AG04450 (cell line): ENCODE measurements around the gene ITGB4. TPM values are rescaled to one million over a fixed set of nuclear protein-coding genes. Genes with fewer than 3 reads are reported as not detected.
"Not testable (repeated sequence)": the region's sequence is repeated elsewhere in the genome, so short reads cannot be mapped to it uniquely, and the experiment has no call there.

ENCODE experiments used
- CTCF ChIA-PET: fragments of 300-600, 350-600 bp; formaldehyde crosslinking; extraction: SDS; loops from one replicate; lab custom pipeline; 2022; ENCODE audit warnings: antibody characterized with exemption, inconsistent platforms; lab: Charles Lee
- POLR2A ChIA-PET: fragments of 350-600 bp; formaldehyde crosslinking; extraction: SDS; loops from one replicate; lab custom pipeline; 2021; ENCODE audit warnings: antibody characterized with exemption, inconsistent platforms; lab: Yijun Ruan, JAX
- DNase-seq: peaks from one replicate; pipeline ENCODE4 v3.0.0-alpha.2; 2011; ENCODE audit warnings: low read depth, low spot score
- H3K27ac ChIP-seq: one replicate; pipeline ENCODE4 v1.5.1; 2012; ENCODE audit warnings: low read depth, low read length, control low read depth
- H3K27me3 ChIP-seq: one replicate; pipeline ENCODE4 v1.6.0; 2012; ENCODE audit warnings: low read length; ENCODE audit not compliant: control insufficient read depth, insufficient read depth
- H3K4me3 ChIP-seq: 2 replicates; pipeline ENCODE4 v1.5.1; 2011; ENCODE audit warnings: mild to moderate bottlenecking, low read depth, low read length, control low read depth
- H3K9me3 ChIP-seq: 2 replicates; pipeline ENCODE4 v1.5.1; 2012; ENCODE audit warnings: low read length; ENCODE audit not compliant: control insufficient read depth, insufficient read depth
- polyA plus RNA-seq: library from polyadenylated mRNA; depleted of rRNA; stranded (reverse); fragments of >200 nt; gene quantifications from 2 replicates; pipeline ENCODE4 v1.2.3, GENCODE V29; 2011
- TF ChIP-seq, protein P1 (sequence below): IDR thresholded peaks from 2 replicates; pipeline ENCODE4 v1.5.1; 2011; ENCODE audit warnings: low read depth, low read length, control low read depth, inconsistent platforms

Gene ITGB4
- polyA plus RNA-seq, 1 experiment = 0.31 TPM

DNA sequence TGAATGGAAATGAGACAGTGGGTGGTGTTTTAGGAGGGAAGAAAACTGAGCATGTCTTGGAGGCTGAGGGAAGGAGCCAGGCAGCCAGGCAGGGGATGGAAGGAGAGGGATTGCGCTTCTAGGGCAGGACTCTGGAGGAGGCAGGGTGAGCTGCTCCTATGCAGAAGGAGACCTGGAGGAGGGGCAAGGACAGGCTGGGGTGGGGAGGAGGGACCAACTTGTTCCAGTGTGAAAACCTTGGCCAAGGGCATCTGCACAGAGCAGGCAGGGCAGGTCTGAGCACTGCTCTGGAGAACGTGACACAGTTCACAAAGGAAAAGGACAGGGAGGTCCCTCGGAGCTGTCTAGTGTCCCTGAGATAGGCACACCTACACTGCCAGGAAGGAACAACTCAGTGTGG is 38.2 kb downstream of the ITGB4 start:
- no peak for DNase-seq
- TF ChIP-seq, protein P1, sequence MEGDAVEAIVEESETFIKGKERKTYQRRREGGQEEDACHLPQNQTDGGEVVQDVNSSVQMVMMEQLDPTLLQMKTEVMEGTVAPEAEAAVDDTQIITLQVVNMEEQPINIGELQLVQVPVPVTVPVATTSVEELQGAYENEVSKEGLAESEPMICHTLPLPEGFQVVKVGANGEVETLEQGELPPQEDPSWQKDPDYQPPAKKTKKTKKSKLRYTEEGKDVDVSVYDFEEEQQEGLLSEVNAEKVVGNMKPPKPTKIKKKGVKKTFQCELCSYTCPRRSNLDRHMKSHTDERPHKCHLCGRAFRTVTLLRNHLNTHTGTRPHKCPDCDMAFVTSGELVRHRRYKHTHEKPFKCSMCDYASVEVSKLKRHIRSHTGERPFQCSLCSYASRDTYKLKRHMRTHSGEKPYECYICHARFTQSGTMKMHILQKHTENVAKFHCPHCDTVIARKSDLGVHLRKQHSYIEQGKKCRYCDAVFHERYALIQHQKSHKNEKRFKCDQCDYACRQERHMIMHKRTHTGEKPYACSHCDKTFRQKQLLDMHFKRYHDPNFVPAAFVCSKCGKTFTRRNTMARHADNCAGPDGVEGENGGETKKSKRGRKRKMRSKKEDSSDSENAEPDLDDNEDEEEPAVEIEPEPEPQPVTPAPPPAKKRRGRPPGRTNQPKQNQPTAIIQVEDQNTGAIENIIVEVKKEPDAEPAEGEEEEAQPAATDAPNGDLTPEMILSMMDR = no peak

DNA sequence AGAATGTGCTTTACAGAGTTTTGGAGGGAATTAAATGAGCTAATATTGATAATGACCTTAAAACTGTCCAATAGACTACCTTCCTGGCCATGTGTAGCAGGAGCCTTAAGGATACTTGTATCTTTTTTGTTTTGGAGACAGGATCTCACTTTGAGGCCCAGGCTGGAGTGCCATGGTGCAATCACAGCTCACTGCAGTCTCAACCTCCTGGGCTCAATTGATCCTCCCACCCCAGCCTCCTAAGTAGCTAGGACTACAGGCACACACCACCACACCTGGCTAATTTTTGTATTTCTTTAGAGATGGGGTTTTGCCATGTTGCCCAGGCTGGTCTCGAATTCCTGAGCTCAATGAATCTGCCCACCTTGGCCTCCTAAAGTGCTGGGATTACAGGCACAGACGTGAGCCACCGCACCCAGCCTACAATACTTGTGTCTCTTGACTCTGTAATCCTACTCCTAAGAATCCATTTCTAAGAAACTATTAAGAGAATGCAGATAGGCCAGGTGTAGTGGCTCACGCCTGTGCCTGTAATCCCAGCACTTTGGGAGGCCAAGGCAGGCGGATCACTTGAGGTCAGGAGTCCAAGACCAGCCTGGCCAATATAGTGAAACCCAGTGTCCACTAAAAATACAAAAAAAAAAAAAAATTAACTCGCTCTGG is 38.9 kb downstream of the ITGB4 start:
- H3K27ac ChIP-seq, H3K27me3 ChIP-seq, DNase-seq, H3K9me3 ChIP-seq, H3K4me3 ChIP-seq: not testable (repeated sequence)
- ChIA-PET POLR2A (interaction anchor here (1.2 kb wide), 1 partner anchor 20 kb away, joined by 3 read pairs; no protein-coding TSS in a partner anchor), CTCF (interaction anchor here (0.7 to 2.5 kb wide), 3 partner anchors 12 to 127 kb away, joined by 5 read pairs; partner anchors contain the start of gene SMIM5)

More for the DNA sequence above, 38.2 kb downstream of the ITGB4 start:
- POLR2A ChIA-PET = interaction anchor here (1.2 kb wide), 1 partner anchor 21 kb away, joined by 3 read pairs; no protein-coding TSS in a partner anchor
- Histone ChIP-seq H3K4me3 (no peak overlapping the region), H3K9me3 (no peaks in the 10 kb centered on the region), H3K27ac (no peak overlapping the region), H3K27me3 (no peaks in the 10 kb centered on the region)
- CTCF ChIA-PET = interaction anchor here (0.7 to 1.7 kb wide), 3 partner anchors 11 to 126 kb away, joined by 3 to 5 read pairs (median 5); partner anchors contain the start of gene SMIM5

DNA sequence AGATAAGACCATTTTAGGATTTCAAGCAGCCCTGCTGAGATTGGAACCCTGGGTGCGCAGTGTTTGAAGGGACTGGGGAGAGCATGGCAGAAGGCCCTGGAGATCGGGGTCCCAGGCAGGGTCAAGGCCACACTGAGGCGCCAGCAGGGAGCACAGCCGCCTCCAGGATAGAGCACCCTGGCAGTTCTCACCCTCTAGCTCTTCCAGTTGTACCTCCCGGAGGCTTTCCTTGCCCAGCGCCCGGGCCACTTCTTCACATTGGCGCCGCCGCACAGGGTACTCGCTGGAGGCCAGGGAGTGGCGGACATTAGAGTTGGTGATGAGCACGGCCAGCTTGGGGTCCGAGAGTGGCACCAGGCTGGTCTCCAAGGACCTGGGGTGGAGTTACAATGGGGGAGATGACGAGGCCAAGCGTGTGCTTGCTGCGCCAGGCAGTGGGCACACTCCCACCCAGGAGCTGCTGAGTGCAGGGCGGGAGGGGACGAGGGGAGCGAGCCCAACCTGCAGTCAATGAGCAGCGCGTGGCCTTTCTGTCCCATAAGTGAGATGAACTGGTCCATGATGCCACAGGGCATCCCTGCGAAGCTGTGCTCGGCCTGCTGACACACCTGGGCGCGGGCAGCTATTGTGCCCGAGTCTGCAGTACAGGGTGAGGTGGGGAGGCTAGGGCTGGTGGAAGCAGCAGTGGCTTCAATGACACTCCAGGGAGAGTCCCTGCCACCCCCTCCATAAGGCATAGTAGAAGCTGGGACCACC is 41.4 kb downstream of the ITGB4 start:
- TF ChIP-seq, protein P1 = no peak
- Histone ChIP-seq H3K27me3 (no peaks in the 10 kb centered on the region), H3K9me3 (no peaks in the 10 kb centered on the region; the same call in 1 of the 2 replicates), H3K4me3 (no peak overlapping the region), H3K27ac (no peak overlapping the region)
- ChIA-PET CTCF (interaction anchor here (0.7 to 4.8 kb wide), 7 partner anchors 9 to 130 kb away, joined by 3 to 38 read pairs (median 4); partner anchors contain the start of gene SMIM5), POLR2A (interaction anchor here (1.2 to 4.8 kb wide), 2 partner anchors 9 to 17 kb away, joined by 10 to 53 read pairs; a partner anchor contains a TSS)
- DNase-seq = no peak

DNA sequence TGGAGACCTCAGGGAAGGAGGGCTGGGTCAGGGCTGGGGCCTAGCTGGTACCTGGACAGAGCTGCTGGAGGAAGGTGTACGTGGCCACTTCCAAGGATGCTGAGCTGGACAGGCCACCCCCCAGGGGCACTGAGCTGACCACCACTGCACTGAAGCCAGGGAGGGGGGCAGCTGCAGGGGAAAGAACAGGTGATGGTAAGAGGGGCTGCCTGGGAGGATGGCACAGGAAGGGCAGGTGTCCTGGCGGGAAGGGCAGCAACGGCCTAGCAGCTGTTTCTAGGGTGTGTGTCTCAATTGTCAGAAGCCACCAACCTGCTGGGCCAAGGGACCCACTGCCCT is 42.0 kb downstream of the ITGB4 start:
- Histone ChIP-seq H3K27me3 (no peaks in the 10 kb centered on the region), H3K9me3 (no peaks in the 10 kb centered on the region; the same call in 1 of the 2 replicates), H3K4me3 (no peak overlapping the region), H3K27ac (no peak overlapping the region)
- POLR2A ChIA-PET = interaction anchor here (4.8 kb wide), 1 partner anchor 17 kb away, joined by 53 read pairs; a partner anchor contains a TSS
- TF ChIP-seq, protein P1 = no peak
- CTCF ChIA-PET = interaction anchor here (1.1 to 4.8 kb wide), 4 partner anchors 10 to 130 kb away, joined by 3 to 38 read pairs (median 7); partner anchors contain the start of gene SMIM5
- no peak for DNase-seq

DNA sequence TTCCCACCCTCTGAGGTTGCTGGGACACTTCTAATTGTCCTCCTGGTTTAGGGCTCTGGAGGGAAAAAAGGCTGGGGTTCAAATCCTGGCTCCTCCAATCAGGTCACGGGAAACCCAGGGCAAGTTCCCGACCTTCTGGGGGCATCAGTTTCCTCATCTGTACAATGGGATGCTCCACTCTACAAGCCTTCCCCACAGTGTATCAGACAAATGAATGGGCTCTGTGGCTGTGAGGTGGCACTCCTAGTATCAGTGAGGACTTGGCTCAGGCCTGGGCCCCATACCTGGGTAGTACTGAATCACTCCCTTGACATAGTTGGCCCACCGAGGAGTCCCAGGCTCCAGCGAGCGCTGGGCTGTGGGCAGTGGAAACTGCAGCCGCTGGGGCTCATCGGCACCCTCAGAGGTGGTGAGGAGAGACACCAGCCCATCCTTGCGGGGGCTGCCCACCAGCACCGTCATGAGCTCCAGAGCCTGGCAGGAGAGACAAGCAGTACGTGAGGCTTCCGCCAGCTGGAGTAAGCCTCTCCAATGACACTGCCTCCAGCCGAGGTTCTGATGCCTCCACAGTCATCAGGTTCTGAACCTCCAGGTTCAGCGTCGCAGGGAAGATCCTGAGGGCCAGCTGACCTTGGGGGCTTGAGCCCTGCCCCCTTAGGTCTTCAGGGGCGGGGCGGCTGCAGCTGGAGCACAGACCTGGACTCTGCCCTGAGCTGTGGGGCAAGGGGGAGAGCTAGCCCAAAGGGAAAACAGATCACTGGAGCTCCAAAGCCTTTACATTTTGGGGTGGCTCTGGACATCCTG is 42.6 kb downstream of the ITGB4 start:
- TF ChIP-seq, protein P1 = no peak
- ChIA-PET POLR2A (interaction anchor here (1.2 to 4.8 kb wide), 3 partner anchors 10 to 143 kb away, joined by 3 to 53 read pairs (median 12); a partner anchor contains a TSS), CTCF (interaction anchor here (0.8 to 4.8 kb wide), 9 partner anchors 8 to 131 kb away, joined by 3 to 38 read pairs (median 8); partner anchors contain the start of gene SMIM5)
- DNase-seq = no peak
- H3K27me3 ChIP-seq = no peaks in the 10 kb centered on the region
- no peak overlapping the region for H3K27ac ChIP-seq
- H3K9me3 ChIP-seq = no peaks in the 10 kb centered on the region; the same call in 1 of the 2 replicates
- peak overlapping the region; percentile 70 for H3K4me3 ChIP-seq
